ENCODE data around the gene SBNO2.
"Not testable (repeated sequence)": the region's sequence is repeated elsewhere in the genome, so short reads cannot be mapped to it uniquely, and the experiment has no call there.

Gene SBNO2

GRCh38 chr19:1210227-1210538 is 36.1 kb upstream of the SBNO2 start:
- no peak for DNase-seq (ENCODE audit: low read depth in 1 of 2, low spot score in 1 of 2)

- not testable (repeated sequence) for DNase-seq (ENCODE audit: low read depth in 1 of 2, low spot score in 1 of 2)
Observed at GRCh38 chr19:1208830-1209229, 34.8 kb upstream of the SBNO2 start.

GRCh38 chr19:1206864-1207450 is 32.9 kb upstream of the SBNO2 start:
- DNase-seq (ENCODE audit: low read depth in 1 of 2, low spot score in 1 of 2) = no peak

- no peak for DNase-seq (ENCODE audit: low read depth in 1 of 2, low spot score in 1 of 2)
Observed at GRCh38 chr19:1206150-1206863, 32.2 kb upstream of the SBNO2 start.

DNA sequence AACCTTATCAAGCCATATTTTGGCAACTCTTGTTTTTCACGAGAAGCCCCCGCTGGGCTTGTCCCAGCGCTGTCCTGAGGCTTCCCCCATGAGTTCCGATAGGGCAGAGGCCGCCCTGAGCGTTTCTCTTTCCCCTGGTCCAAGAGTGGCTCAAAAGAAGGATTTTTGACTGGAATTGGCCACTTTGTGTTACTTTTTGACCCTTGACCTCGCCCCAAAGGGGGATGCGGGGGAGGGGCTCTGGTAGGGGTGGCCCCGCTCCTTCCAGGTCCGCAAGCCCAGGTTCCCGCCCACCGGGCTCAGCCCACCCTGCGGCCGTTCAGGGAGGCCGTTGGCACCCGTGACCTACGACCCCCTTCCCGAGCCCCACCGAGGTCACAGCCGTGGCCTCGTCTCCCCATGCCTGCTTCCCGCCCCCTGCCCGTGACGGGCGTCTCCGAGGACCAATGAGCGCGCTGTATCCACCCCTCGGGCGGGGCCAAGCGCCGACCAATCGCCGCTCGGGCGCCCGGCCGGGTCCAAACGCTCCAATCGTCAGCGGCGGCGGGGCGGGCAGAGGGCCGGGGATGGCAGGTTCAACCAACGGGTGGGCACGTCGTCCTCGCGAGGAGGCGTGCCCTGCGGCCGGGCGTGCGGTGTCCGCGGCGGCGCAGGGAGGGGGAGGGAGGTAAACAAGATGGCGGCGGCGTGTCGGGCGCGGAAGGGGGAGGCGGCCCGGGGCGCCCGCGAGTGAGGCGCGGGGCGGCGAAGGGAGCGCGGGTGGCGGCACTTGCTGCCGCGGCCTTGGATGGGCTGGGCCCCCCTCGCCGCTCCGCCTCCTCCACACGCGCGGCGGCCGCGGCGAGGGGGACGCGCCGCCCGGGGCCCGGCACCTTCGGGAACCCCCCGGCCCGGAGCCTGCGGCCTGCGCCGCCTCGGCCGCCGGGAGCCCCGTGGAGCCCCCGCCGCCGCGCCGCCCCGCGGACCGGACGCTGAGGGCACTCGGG is 31.3 kb upstream of the SBNO2 start, which contains the start of gene STK11:
Gene STK11 (plus strand): TSS at position 665 of the 986 bp plus-strand sequence. CDS start 1,136 bp downstream, outside the sequence.
- DNase-seq (ENCODE audit: low read depth in 1 of 2, low spot score in 1 of 2) = peak; percentile 98 to 100

DNA sequence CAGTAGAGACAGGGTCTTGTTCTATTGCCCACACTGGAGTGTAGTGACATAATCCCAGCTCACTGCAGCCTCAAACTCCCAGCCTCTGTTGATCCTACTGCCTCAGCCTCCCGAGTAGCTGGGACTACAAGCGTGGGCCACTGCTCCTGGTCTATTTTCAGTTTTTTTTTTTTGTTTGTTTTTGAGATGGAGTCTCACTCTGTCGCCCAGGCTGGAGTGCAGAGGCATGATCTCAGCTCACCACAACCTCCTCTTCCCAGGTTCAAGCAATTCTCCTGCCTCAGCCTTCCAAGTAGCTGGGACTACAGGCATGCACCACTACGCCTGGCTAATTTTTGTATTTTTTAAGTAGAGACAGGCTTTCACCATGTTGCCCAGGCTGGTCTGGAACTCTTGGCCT is 26.5 kb upstream of the SBNO2 start:
- not testable (repeated sequence) for DNase-seq (ENCODE audit: low read depth in 1 of 2, low spot score in 1 of 2)

- no peak for DNase-seq (ENCODE audit: low read depth in 1 of 2, low spot score in 1 of 2)
Observed at GRCh38 chr19:1199531-1199930, 25.5 kb upstream of the SBNO2 start.

DNA sequence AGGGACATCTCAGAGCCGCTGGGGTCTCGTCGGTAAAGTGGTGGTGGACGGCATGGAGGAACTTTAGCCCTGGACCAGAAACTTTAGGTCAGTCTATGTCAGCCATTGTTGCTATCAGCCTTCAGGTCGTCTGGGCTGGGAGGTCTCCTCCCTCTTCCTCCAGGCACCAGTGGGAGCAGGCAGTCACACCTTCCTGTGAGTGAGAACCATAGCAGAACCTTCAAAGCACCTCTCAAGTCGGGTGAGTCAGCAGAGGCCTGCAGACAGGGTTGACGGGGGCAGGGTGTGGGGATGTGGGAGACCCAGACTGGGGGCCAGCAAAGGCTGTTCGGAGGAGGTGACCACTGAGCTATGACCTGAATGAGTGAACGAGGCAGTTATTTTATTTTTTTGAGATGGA is 15.4 kb upstream of the SBNO2 start:
- peak in 1 of 2 donors; percentile 35 for DNase-seq (ENCODE audit: low read depth in 1 of 2, low spot score in 1 of 2)

GRCh38 chr19:1183543-1184172 is 9.6 kb upstream of the SBNO2 start:
- DNase-seq (ENCODE audit: low read depth in 1 of 2, low spot score in 1 of 2) = no peak

DNA sequence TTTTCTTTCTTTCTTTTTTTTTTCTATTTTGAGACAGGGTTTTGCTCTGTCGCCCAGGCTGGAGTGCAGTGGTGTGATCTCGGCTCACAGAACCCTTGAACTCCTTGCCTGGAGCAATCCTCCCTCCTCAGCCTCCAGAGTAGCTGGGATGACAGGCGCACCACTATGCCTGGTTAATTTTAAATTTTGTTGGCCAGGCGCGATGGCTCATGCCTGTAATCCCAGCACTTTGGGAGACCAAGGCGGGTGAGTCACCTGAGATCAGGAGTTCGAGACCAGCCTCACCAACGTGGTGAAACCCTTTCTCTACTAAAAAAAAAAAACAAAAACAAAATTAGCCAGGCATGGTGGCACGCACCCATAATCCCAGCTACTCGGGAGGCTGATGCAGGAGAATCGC is 8.7 kb upstream of the SBNO2 start:
- DNase-seq (ENCODE audit: low read depth in 1 of 2, low spot score in 1 of 2) = no peak

DNA sequence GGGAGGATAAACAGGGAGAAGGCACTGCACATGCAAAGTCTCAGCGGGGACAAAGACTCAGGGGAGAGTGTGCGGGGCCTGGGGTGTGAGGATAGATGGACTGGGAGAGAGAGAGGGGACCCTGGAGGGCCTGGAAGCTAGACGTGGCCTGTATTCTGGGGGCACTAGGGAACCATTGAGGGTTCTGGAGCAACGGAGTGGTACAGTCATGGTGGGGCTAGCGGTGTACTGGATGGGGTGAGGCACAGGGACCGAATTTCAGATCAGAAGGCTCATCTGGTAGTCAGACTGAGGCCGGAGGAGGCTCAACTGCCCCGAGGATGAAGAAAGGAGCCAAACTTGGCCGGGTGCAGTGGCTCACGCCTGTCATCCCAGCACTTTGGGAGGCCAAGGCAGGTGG is 8.0 kb upstream of the SBNO2 start:
- no peak for DNase-seq (ENCODE audit: low read depth in 1 of 2, low spot score in 1 of 2)

DNA sequence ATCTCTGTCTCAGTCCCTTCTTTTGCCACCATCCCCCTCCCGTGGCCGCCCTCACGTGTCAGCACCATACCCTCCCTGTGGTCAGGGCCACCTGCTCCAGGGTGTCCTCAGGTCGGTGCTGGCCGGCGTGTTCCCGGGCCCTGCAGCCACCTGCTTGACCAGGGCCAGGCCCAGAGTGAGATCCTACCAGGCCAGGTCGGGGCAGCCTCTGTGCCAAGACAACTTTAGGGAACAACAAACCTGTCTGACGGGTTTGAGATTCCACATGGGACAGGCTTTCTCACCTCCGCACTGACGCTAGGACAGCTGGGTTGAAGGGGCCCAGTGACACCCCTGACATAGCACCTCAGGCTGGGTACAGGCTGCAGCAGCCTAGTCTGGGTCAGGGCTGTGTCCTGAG is 7.5 kb upstream of the SBNO2 start:
- no peak for DNase-seq (ENCODE audit: low read depth in 1 of 2, low spot score in 1 of 2)

DNA sequence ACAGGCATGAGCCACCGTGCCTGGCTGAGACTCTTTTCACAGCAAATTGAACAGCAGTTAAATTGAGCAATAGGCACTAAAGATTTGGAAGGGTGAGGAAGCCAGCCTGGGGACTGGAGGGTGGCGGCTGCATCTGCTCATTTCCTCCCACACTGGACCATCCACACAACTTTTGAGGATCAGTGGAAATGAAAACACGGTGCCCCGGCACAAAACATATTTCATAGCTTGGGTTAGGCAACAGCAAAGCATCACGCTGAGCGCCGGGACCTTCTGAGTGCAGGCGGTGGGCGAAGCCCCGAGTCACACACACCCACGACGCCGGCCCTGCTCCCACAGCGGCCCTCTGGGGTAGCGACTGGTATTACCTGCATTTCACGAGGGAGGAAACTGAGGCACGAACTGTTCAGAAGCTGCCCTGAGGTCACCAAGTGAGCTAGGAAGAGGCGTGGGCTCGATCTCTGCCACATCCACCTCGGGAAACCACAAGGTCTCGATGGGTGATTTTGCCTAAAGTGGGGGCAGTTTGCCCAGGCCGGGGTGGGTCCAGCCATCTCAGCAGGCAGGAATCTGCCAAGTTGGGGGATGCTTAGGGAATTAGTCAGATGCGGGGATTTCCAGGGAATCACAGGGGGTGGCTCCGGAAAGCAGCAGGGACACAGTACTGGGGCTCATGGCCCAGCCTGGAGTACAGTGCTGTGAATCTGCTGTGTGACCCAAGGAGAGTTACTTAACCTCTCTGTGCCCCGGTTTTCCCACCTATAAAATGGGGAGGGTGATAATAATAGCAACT is 3.5 kb upstream of the SBNO2 start:
- DNase-seq (ENCODE audit: low read depth in 1 of 2, low spot score in 1 of 2) = no peak

DNA sequence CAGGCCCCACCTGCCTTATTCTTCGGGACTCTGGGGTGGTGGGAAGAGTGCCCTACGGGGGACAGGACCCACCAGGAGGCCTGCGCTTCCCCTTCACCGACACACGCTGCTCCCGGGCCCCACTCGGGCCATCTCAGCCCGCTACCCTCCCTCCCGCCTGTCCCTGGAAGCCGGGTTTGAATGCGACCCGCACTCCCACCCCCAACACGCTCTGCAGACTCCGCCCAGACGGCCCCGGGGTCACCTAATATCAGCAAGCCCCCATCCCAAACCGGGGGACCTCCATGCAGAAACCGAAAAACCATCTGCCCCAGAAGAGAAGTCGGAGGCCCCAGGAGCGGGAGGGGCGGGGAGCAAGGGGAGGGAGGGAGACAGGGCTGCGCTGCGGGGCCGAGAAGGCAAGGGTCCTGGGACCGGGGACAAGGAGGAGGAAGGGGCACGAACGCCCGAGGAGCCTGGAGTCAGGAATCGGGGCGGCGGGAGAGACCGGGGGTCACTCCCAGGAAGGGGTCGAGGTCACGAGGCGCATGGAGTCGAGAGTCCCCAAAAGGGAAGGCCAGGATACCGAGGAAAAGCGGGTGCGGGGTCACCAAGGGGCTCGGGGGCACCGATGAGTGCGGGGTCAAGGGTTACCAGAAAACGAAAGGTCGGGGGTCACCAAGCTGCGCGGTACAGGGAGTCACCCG is 766 bp downstream of the SBNO2 start:
- no peak for DNase-seq (ENCODE audit: low read depth in 1 of 2, low spot score in 1 of 2)

- DNase-seq (ENCODE audit: low read depth in 1 of 2, low spot score in 1 of 2) = no peak
Observed at GRCh38 chr19:1172353-1173158, 1.5 kb downstream of the SBNO2 start.

DNA sequence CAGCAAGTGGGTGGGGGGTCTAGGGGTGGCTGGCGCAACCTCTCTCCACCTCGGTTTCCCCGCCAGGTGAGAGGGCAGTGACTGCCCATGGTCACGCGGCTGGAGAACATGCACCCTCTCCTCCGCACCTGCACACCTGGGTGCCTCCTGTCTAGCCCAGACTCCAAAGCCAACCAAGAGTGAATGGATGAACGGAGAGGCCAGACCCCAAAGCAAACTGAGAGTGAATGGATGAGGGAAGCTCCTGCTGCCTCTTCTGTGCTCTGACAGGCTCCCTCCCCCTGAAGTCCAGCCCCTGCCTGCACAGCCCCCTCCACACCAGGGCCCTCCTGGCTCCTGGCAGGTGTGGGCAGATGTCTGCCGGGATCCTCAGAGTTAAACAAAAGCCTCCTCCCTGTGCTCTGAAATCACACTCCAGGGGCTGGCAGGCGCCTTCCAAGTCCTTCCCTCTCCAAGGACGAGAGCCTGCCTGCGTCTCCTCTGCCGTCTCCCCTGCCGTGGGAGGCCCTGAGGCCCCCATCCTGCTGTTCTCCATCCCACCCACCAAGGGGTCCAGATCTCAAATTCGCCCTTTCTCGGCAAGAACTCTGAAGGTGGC is 2.2 kb downstream of the SBNO2 start:
- DNase-seq (ENCODE audit: low read depth in 1 of 2, low spot score in 1 of 2) = no peak

DNA sequence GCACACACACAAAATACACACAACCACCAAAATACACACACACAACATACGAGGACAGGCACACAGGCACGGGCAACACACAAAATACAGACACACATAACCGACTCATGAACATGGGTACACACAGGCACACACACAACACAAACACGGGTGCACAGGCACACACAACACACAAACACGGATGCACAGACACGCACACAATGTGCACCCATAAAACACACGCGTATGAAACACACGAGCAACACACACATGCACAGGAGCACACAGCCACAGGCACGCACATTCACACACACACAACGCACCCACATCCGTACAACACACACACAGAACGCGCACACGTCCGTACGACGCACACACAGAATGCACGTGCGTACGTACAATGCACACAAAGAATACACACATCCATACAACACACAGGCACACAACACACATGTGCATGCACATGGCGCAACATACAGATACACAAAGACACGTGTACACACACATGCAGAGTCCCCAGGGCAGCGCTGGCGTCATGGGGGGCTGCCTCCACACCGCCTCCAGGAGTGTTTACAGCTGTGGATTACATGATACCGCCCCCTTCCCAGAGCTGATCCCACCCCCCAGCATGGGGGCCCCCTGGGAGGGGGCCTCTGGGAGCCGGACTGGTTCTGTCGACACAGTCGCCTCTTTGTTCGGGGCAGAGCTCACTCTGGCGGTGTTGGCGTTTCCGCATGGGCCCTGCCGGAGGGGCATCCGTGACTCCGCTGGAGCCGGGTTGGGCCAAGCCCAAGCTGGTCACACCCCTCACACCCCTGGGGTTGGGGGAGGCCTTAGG is 2.9 kb downstream of the SBNO2 start:
- DNase-seq (ENCODE audit: low read depth in 1 of 2, low spot score in 1 of 2) = no peak
